Kidney capillary endothelial cell (primary cell): ENCODE measurements around the gene ATL1.

Source experiments
- DNase-seq: peaks from one replicate; pipeline ENCODE4 v3.0.0-alpha.2; 2018; ENCODE audit warnings: low spot score

The ATL1 gene

GRCh38 chr14:50559990-50560930 is at the start of gene ATL1:
Gene ATL1 (plus strand): TSS chr14:50560145. CDS start chr14:50560266, 121 bp downstream.
- DNase-seq = peak; percentile 42

- no peak for DNase-seq
Observed at GRCh38 chr14:50510157-50510556, 49.8 kb upstream of the ATL1 start.

- no peak for DNase-seq
Observed at GRCh38 chr14:50512463-50512862, 47.5 kb upstream of the ATL1 start.

GRCh38 chr14:50516091-50516490 is 43.9 kb upstream of the ATL1 start:
- DNase-seq = no peak

GRCh38 chr14:50520947-50521815 is 38.8 kb upstream of the ATL1 start:
- peak; percentile 66 for DNase-seq

- no peak for DNase-seq
Observed at GRCh38 chr14:50521912-50522341, 38.0 kb upstream of the ATL1 start.

- DNase-seq = peak; percentile 65
Observed at GRCh38 chr14:50523271-50524041, 36.5 kb upstream of the ATL1 start.

- no peak for DNase-seq
Observed at GRCh38 chr14:50524060-50524459, 35.9 kb upstream of the ATL1 start.

- DNase-seq = no peak
Observed at GRCh38 chr14:50524731-50525515, 35.0 kb upstream of the ATL1 start.

- no peak for DNase-seq
Observed at GRCh38 chr14:50528000-50528399, 31.9 kb upstream of the ATL1 start.

- no peak for DNase-seq
Observed at GRCh38 chr14:50529288-50530179, 30.4 kb upstream of the ATL1 start.

- DNase-seq = peak; percentile 31
Observed at GRCh38 chr14:50530358-50530757, 29.6 kb upstream of the ATL1 start.

- no peak for DNase-seq
Observed at GRCh38 chr14:50530794-50531365, 29.1 kb upstream of the ATL1 start.

GRCh38 chr14:50531595-50532501 is 28.1 kb upstream of the ATL1 start:
- DNase-seq = peak; percentile 36

GRCh38 chr14:50532502-50533240 is 27.3 kb upstream of the ATL1 start, which contains the start of gene MAP4K5:
Gene MAP4K5 (minus strand): TSS chr14:50532569. CDS start chr14:50532049, 520 bp downstream.
- DNase-seq = peak; percentile 87

GRCh38 chr14:50533241-50533705 is 26.7 kb upstream of the ATL1 start:
- no peak for DNase-seq

- DNase-seq = no peak
Observed at GRCh38 chr14:50533806-50534205, 26.1 kb upstream of the ATL1 start.

- DNase-seq = no peak
Observed at GRCh38 chr14:50534416-50534815, 25.5 kb upstream of the ATL1 start.
